Endothelial cell of umbilical vein (primary cell): ENCODE data around the gene UNC13D. TPM values are rescaled to one million over a fixed set of nuclear protein-coding genes. Genes with fewer than 3 reads are reported as not detected.
"Not testable (repeated sequence)": the region's sequence is repeated elsewhere in the genome, so short reads cannot be mapped to it uniquely, and the experiment has no call there.

Experiments used
- BruUV-seq: library from RNA; stranded (reverse); fragments of 400-500 nt; replicated peaks from 2 replicates; lab custom pipeline; 2021; lab: Mats Ljungman, UMichigan
- CTCF ChIA-PET: fragments of 300-600, 350-600 bp; sonication (Branson Sonifier 250); formaldehyde crosslinking; loops from one replicate; lab custom pipeline; 2021; ENCODE audit warnings: antibody characterized with exemption, inconsistent platforms; lab: Charles Lee
- POLR2A ChIA-PET: fragments of 300-600, 350-600 bp; sonication (Branson Sonifier 250); formaldehyde crosslinking; loops from one replicate; lab custom pipeline; 2021; ENCODE audit warnings: antibody characterized with exemption, inconsistent platforms; lab: Charles Lee
- DNase-seq: peaks from one replicate; pipeline ENCODE4 v3.0.0-alpha.2; 2011; ENCODE audit warnings: low read depth, low spot score
- FAIRE-seq: peaks from 2 replicates; lab custom pipeline; 2011; peaks lifted over from hg19 to GRCh38; lab: Jason Lieb, UNC
- H2AFZ ChIP-seq: 2 replicates; pipeline ENCODE4 v1.6.0; 2012; ENCODE audit warnings: low read depth, low read length, control low read depth, inconsistent platforms
- H3K27ac ChIP-seq: 2 replicates; pipeline ENCODE4 v1.5.1; 2011; ENCODE audit warnings: low read depth, mild to moderate bottlenecking, control low read depth, low read length, moderate library complexity; ENCODE audit not compliant: insufficient read depth
- H3K27me3 ChIP-seq, 2 experiments: 2 replicates each; pipeline versions ENCODE4 v1.6.0 to v1.6.1; 2011; ENCODE audit warnings: low read length in 2 of 2, mixed read lengths in 1 of 2; ENCODE audit not compliant: control insufficient read depth in 2 of 2, insufficient read depth in 2 of 2
- H3K36me3 ChIP-seq, 2 experiments: 2 replicates in 1 of 2; 3 replicates in 1 of 2; pipeline ENCODE4 v1.5.1; 2011; ENCODE audit warnings: low read length in 2 of 2, mild to moderate bottlenecking in 1 of 2, moderate library complexity in 1 of 2; ENCODE audit not compliant: control insufficient read depth in 2 of 2, insufficient read depth in 2 of 2; ENCODE audit errors: extremely low read depth in 1 of 2
- H3K4me1 ChIP-seq: 3 replicates; pipeline ENCODE4 v1.5.1; 2011; ENCODE audit warnings: mild to moderate bottlenecking, low read length; ENCODE audit not compliant: control insufficient read depth, insufficient read depth; ENCODE audit errors: extremely low read depth
- H3K4me2 ChIP-seq: 2 replicates; pipeline ENCODE4 v1.6.1; 2011; ENCODE audit warnings: low read length, control low read depth, mixed read lengths; ENCODE audit not compliant: insufficient read depth
- H3K4me3 ChIP-seq, 3 experiments: fragments of 200-600 bp in 1 of 3; sonication (generic), shearing (Covaris generic) in 1 of 3; replicated peaks in 1 of 3; 2 replicates each; pipeline ENCODE4 v1.5.1; 2011 to 2016; ENCODE audit warnings: control low read depth in 3 of 3, low read length in 3 of 3, mild to moderate bottlenecking in 2 of 3, inconsistent platforms in 1 of 3, low read depth in 1 of 3, moderate library complexity in 1 of 3; ENCODE audit not compliant: insufficient read depth in 1 of 3
- H3K79me2 ChIP-seq: 2 replicates; pipeline ENCODE4 v1.6.0; 2012; ENCODE audit warnings: low read length, inconsistent platforms; ENCODE audit not compliant: control insufficient read depth, insufficient read depth
- H3K9ac ChIP-seq: replicated peaks from 2 replicates; pipeline ENCODE3; 2011; ENCODE audit warnings: low read length, control low read depth; ENCODE audit not compliant: insufficient read depth; ENCODE audit errors: extremely low read depth
- H3K9me1 ChIP-seq: replicated peaks from 3 replicates; pipeline ENCODE4 v1.6.0; 2011; ENCODE audit warnings: mild to moderate bottlenecking, low read length; ENCODE audit not compliant: control insufficient read depth, insufficient read depth; ENCODE audit errors: extremely low read depth
- H3K9me3 ChIP-seq: replicated peaks from 2 replicates; pipeline ENCODE4 v1.5.1; 2012; ENCODE audit warnings: low read length, inconsistent platforms; ENCODE audit not compliant: control insufficient read depth, insufficient read depth
- H4K20me1 ChIP-seq: replicated peaks from 2 replicates; pipeline ENCODE3; 2011; ENCODE audit warnings: mild to moderate bottlenecking, low read length; ENCODE audit not compliant: control insufficient read depth, insufficient read depth; ENCODE audit errors: extremely low read depth
- EZH2 ChIP-seq: IDR thresholded peaks from 2 replicates; pipeline ENCODE4 v1.6.1; 2012; ENCODE audit warnings: borderline replicate concordance, low read depth, mild to moderate bottlenecking, moderate library complexity, low read length, inconsistent platforms; ENCODE audit not compliant: severe bottlenecking
- GATA2 ChIP-seq: IDR thresholded peaks from 2 replicates; pipeline ENCODE4 v1.7.0; 2011; ENCODE audit warnings: low read depth, mild to moderate bottlenecking, moderate library complexity, mixed read lengths, low read length; ENCODE audit not compliant: insufficient read length, insufficient read depth
- JUN ChIP-seq: IDR thresholded peaks from 2 replicates; pipeline ENCODE4 v1.6.1; 2011; ENCODE audit warnings: borderline replicate concordance, low read depth; ENCODE audit not compliant: insufficient read length, insufficient read depth
- MAX ChIP-seq: IDR thresholded peaks from 2 replicates; pipeline ENCODE4 v1.6.1; 2011; ENCODE audit not compliant: insufficient read depth, insufficient read length
- MYC ChIP-seq: IDR thresholded peaks from one replicate; pipeline ENCODE4 v1.6.1; 2011; ENCODE audit warnings: mild to moderate bottlenecking, low read depth, low read length
- POLR2A ChIP-seq: IDR thresholded peaks from 2 replicates; pipeline ENCODE4 v1.6.1; 2012; ENCODE audit warnings: low read depth, mild to moderate bottlenecking, control low read depth, low read length
- POLR2AphosphoS5 ChIP-seq: IDR thresholded peaks from 2 replicates; pipeline ENCODE4 v1.6.1; 2012; ENCODE audit warnings: low read depth, mild to moderate bottlenecking, control low read depth, low read length, moderate library complexity; ENCODE audit not compliant: insufficient read depth
- dilution Hi-C: fragments of 300-500 bp; cut with MboI; formaldehyde crosslinking; loops from one replicate; pipeline ENCODE4 v1.15.0; 2019; ENCODE audit warnings: low sequenced_read_pairs; ENCODE audit not compliant: extremely low pct_ligation_motif_present
- intact Hi-C: fragments of 100-400 bp; cut with micrococcal nuclease; formaldehyde crosslinking; loops from one replicate; pipeline ENCODE4 v1.10.0; 2022
- polyA plus RNA-seq, 4 experiments: library from polyadenylated mRNA; depleted of rRNA in 3 of 4; stranded (reverse) in 3 of 4; unstranded in 1 of 4; fragments of >200 nt; gene quantifications; 2 replicates each; pipeline versions ENCODE4 v1.2.1 to v1.2.3, GENCODE V29; 2011 to 2012; ENCODE audit warnings: missing spikeins in 1 of 4
- total RNA-seq: library from RNA; stranded (reverse); gene quantifications from 2 replicates; pipeline ENCODE4 v1.2.3, GENCODE V29; 2021
- TF ChIP-seq, protein P1 (sequence below), 2 donors: IDR thresholded peaks; 1 replicate in 1 of 2; 2 replicates in 1 of 2; pipeline ENCODE4 v1.5.1; 2011; ENCODE audit warnings: low read length in 2 of 2, mild to moderate bottlenecking in 2 of 2, moderate library complexity in 2 of 2, control low read depth in 1 of 2, inconsistent platforms in 1 of 2, low read depth in 1 of 2; ENCODE audit not compliant: insufficient read depth in 1 of 2; ENCODE audit errors: extremely low read depth in 1 of 2

UNC13D gene
- total and polyA plus RNA-seq, 2 donors (not counting 3 experiments of a cell fraction or from before 2014, with no cell fraction given) = 6.9 to 14.9 TPM

DNA sequence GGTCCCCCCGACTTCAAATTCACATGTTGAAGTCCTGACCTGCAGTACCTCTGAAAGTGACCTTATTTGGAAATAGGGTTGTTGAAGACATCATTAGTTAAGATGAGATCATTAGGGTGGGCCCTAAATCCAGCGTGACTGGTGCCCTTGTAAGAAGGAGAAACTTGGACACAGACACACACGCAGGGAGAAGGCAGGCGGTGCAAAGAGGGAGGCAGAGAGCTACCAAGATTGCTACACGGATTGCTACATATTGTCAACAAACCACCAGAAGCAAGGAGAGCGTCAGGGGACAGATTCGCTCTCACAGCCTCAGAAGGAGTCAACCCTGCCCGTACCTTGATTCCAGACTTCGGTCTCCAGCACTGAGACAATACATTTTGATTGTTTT lies 17.7 kb upstream of the UNC13D start:
- H3K4me1 ChIP-seq = peaks cover 10% of the 10 kb centered on the region
- H3K27ac ChIP-seq = no peak overlapping the region
- intact Hi-C loops = no loop called here
- dilution Hi-C loops = no loop called here
- no peak overlapping the region for H3K4me3 ChIP-seq
- H2AFZ ChIP-seq = no peak overlapping the region
- no peaks in the 10 kb centered on the region for H4K20me1 ChIP-seq
- POLR2A ChIA-PET = no interaction called here
- FAIRE-seq (no peak), DNase-seq (no peak)
- H3K4me2 ChIP-seq = no peak overlapping the region
- no peaks in the 10 kb centered on the region for H3K79me2 ChIP-seq
- H3K9me3 ChIP-seq = no peaks in the 10 kb centered on the region
- H3K27me3 ChIP-seq = no peaks in the 10 kb centered on the region
- no peaks in the 10 kb centered on the region for H3K9me1 ChIP-seq
- no peaks in the 10 kb centered on the region for H3K36me3 ChIP-seq
- no TSS peak for BruUV-seq
- no peak overlapping the region for H3K9ac ChIP-seq
- CTCF ChIA-PET = interaction anchor here (1.1 to 11.3 kb wide), 11 partner anchors 12 to 112 kb away, joined by 3 to 241 read pairs (median 5); partner anchors contain the start of genes GALK1, TRIM47 and TRIM65
- TF ChIP-seq POLR2A (no peak), EZH2 (no peak), MAX (no peak), POLR2AphosphoS5 (no peak), MYC (no peak), GATA2 (no peak), JUN (no peak)
- TF ChIP-seq, protein P1, sequence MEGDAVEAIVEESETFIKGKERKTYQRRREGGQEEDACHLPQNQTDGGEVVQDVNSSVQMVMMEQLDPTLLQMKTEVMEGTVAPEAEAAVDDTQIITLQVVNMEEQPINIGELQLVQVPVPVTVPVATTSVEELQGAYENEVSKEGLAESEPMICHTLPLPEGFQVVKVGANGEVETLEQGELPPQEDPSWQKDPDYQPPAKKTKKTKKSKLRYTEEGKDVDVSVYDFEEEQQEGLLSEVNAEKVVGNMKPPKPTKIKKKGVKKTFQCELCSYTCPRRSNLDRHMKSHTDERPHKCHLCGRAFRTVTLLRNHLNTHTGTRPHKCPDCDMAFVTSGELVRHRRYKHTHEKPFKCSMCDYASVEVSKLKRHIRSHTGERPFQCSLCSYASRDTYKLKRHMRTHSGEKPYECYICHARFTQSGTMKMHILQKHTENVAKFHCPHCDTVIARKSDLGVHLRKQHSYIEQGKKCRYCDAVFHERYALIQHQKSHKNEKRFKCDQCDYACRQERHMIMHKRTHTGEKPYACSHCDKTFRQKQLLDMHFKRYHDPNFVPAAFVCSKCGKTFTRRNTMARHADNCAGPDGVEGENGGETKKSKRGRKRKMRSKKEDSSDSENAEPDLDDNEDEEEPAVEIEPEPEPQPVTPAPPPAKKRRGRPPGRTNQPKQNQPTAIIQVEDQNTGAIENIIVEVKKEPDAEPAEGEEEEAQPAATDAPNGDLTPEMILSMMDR (IDR thresholded peaks at IDR 0.05; ENCODE audit: extremely low read depth in 1 of 2, insufficient read depth in 1 of 2, low read depth in 1 of 2, low read length in 2 of 2) = no peak

DNA sequence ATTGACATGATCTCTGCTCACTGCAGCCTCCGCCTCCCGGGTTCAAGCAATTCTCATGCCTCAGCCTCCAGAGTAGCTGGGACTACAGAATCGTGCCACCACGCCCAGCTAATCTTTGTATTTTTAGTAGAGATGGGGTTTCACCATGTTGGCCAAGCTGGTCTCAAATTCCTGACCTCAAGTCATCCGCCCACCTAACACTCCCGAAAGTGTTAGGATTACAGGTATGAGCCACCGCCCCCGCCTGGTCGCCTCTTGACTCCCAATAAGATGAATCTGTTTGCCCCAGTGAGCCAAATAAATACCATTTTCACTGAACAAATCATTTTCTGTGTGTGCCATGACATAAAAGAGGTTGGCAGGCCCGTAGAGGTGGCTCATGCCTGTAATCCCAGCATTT lies 15.2 kb upstream of the UNC13D start:
- H3K9me1 ChIP-seq, H3K36me3 ChIP-seq, H2AFZ ChIP-seq, DNase-seq, H3K9me3 ChIP-seq, FAIRE-seq, H4K20me1 ChIP-seq, dilution Hi-C loops, H3K4me2 ChIP-seq, H3K9ac ChIP-seq, H3K4me3 ChIP-seq, H3K79me2 ChIP-seq, H3K27me3 ChIP-seq, intact Hi-C loops, BruUV-seq: not testable (repeated sequence)
- ChIA-PET CTCF (interaction anchor here (0.6 to 11.3 kb wide), 8 partner anchors 11 to 95 kb away, joined by 3 to 241 read pairs (median 5); partner anchors contain the start of genes GALK1 and TRIM47), POLR2A (interaction anchor here (1.0 to 2.5 kb wide), 4 partner anchors 10 to 79 kb away, joined by 5 to 17 read pairs (median 9); a partner anchor contains a TSS)
- Histone ChIP-seq H3K4me1 (peaks cover 22% of the 10 kb centered on the region), H3K27ac (peak overlapping the region; percentile 93)
